Mucosa of descending colon (tissue), 3 donors: Measurements from ENCODE around the gene GGTLC2. TPM values are rescaled to one million over a fixed set of nuclear protein-coding genes. Genes with fewer than 3 reads are reported as not detected.

Experiments used
- ATAC-seq: fragments of 200-7000 bp; cut with Tn5 transposase; one replicate; pipeline ENCODE4 v1.9.1; 2020; ENCODE audit warnings: mild to moderate bottlenecking, moderate library complexity
- DNase-seq, 3 donors: peaks; one replicate each; pipeline ENCODE4 v3.0.0-alpha.2; 2020
- H3K36me3 ChIP-seq: fragments of 200-600 bp; one replicate; pipeline ENCODE4 v1.8.0; 2021; ENCODE audit warnings: low read depth, mild to moderate bottlenecking
- H3K4me1 ChIP-seq: fragments of 200-600 bp; one replicate; pipeline ENCODE4 v1.8.0; 2021; ENCODE audit warnings: low read depth, mild to moderate bottlenecking
- H3K4me3 ChIP-seq: fragments of 200-600 bp; one replicate; pipeline ENCODE4 v1.8.0; 2021; ENCODE audit warnings: mild to moderate bottlenecking
- H3K9me3 ChIP-seq: fragments of 200-600 bp; one replicate; pipeline ENCODE4 v1.8.0; 2021; ENCODE audit warnings: mild to moderate bottlenecking
- CTCF ChIP-seq: fragments of 200-600 bp; IDR thresholded peaks from one replicate; pipeline ENCODE4 v1.8.0; 2022; ENCODE audit warnings: antibody characterized with exemption, mild to moderate bottlenecking
- intact Hi-C, 2 donors: fragments of 100-400 bp; cut with DNase I in 1 of 2; cut with micrococcal nuclease in 1 of 2; formaldehyde crosslinking; loops; one replicate each; pipeline versions ENCODE4 v1.11.0 to v1.11.1; 2022; cut with DNase I, micrococcal nuclease
- total RNA-seq, 3 donors: library from RNA; stranded (reverse); fragmentation: NEBNext Ultra II Directional in 2 of 3; extraction: Animal tissue kit (Norgen Biotek cat#: 25700) in 2 of 3; gene quantifications; one replicate each; pipeline versions ENCODE4 v1.2.1 to v1.2.4, GENCODE V29; 2021 to 2023
- donor health status: DM: no; HTN: no; CAD: no; lungs with moderate emphysema.
- donor health status: DM: no; HTN: no; CAD: no.
- donor health status: DM: no; HTN: yes; CAD: no.

GGTLC2 gene
- total RNA-seq, 3 donors from 2014 or later, result not detected

DNA sequence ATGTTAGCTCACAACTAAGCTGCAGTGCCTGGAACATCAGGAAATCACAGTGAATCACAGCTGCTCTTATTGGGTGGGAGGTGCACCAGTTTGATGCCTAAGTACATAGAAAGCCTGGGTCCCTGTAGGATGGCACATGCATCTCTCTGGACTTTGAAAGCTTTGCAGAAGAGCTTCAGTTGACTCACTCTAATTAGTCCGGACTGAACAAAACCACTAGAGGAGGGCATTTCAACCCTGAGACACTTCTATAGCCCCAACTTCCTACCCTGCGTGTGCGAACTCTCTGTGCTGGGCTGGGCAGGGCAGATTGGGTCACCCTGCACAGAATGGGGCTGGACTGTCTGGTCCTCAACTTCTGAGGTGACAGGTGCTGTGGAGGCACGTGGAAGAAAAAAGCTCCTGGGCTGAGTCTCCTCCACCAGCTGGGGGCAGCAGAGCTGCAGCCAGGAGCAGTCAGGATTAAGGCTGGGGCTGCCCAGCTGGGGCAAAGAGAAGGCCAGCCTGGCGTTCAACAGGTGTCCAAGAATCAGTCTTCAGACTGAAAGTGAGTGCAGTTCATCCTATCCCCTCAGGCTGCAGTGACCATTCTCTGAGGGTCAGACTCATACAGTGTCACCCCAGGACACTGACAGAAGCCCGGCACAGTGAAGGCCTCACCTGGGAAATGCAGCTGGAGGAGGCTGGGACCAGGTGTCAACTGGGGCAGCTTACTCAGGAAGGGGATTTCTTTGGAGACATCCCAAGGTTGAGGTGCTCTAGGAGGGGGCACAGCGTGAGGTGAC, 22.1 kb downstream of the GGTLC2 start:
- peak; percentile 46 for TF ChIP-seq CTCF
- Histone ChIP-seq H3K36me3 (no peaks in the 10 kb centered on the region), H3K4me1 (no peaks in the 10 kb centered on the region), H3K9me3 (no peaks in the 10 kb centered on the region), H3K4me3 (no peak overlapping the region)
- ATAC-seq, result peak; percentile 80
- peak in 2 of 3 donors; percentile 56 to 57 for DNase-seq
- intact Hi-C loops, result no loop called here

- no peak for DNase-seq
These were observed 23.8 kb downstream of the GGTLC2 start for GRCh38 chr22:22667966-22668880.

DNA sequence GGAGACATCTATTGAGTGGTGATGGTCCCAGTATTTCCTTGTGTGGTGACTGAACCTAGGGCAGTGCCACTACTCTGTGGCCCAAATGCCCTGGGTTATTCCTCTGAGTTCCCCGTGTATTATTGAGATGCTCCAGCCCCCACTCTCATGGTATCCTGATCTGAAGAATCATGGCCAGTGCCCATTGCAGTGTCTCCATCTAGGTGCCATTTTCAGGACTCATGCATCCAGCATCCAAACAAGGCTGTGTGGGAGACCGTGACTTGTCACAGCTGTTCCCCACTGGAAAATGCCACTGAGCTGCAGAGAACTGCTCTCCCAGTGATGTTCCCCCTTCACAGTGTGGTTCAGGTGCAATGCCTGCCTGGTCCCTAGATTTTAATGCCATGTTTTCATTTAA, 24.7 kb downstream of the GGTLC2 start:
- Histone ChIP-seq H3K9me3 (no peaks in the 10 kb centered on the region), H3K4me3 (no peak overlapping the region), H3K4me1 (no peaks in the 10 kb centered on the region), H3K36me3 (no peaks in the 10 kb centered on the region)
- ATAC-seq, result no peak
- intact Hi-C loops, result no loop called here
- no peak for TF ChIP-seq CTCF
- no peak for DNase-seq

More at GRCh38 chr22:22667966-22668880, 23.8 kb downstream of the GGTLC2 start:
- intact Hi-C loops, result no loop called here
- Histone ChIP-seq H3K4me3 (no peak overlapping the region), H3K9me3 (no peaks in the 10 kb centered on the region), H3K4me1 (no peaks in the 10 kb centered on the region), H3K36me3 (no peaks in the 10 kb centered on the region)
- no peak for TF ChIP-seq CTCF
- ATAC-seq, result no peak

- TF ChIP-seq CTCF, result no peak
These were observed 25.8 kb downstream of the GGTLC2 start for GRCh38 chr22:22670076-22670795.

DNA sequence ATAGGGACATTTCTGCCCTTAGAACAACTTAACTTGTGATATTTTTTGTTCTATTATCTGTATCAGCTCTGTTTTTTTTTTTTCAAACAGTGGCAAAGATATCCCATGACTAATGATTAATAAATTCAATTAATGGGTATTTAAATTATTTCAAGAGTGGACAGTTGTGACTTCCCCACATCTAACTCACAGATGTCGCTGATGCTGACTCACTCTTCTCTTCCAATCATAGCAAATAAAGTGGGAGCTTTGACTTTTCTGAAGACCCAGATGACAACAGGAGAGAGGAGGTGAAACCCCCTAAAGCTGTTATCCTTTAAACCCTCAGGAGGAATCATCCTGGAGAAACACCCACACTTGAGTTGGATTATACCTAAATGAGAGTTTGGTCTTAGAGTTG, 27.1 kb downstream of the GGTLC2 start:
- Histone ChIP-seq H3K36me3 (no peaks in the 10 kb centered on the region), H3K4me3 (no peak overlapping the region), H3K4me1 (no peaks in the 10 kb centered on the region), H3K9me3 (no peaks in the 10 kb centered on the region)
- no peak for ATAC-seq
- DNase-seq, result no peak
- TF ChIP-seq CTCF, result no peak
- intact Hi-C loops, result no loop called here

More at GRCh38 chr22:22670076-22670795, 25.8 kb downstream of the GGTLC2 start:
- DNase-seq (no peak), ATAC-seq (no peak)
- Histone ChIP-seq H3K4me3 (no peak overlapping the region), H3K4me1 (no peaks in the 10 kb centered on the region), H3K9me3 (no peaks in the 10 kb centered on the region), H3K36me3 (no peaks in the 10 kb centered on the region)
- intact Hi-C loops, result no loop called here
